Immature natural killer cell (primary cell): ENCODE measurements around the gene GHITM. TPM values are rescaled to one million over a fixed set of nuclear protein-coding genes. Genes with fewer than 3 reads are reported as not detected.

ENCODE experiments used
- DNase-seq, 3 donors: peaks; one replicate each; pipeline ENCODE4 v3.0.0; 2022; ENCODE audit warnings: mixed read lengths in 1 of 3
- H3K27ac Mint-ChIP-seq, 6 donors: one replicate each; pipeline ENCODE4 v1.8.0; 2020; ENCODE audit warnings: mixed read lengths in 6 of 6, mild to moderate bottlenecking in 5 of 6, inconsistent platforms in 4 of 6, moderate library complexity in 3 of 6
- H3K27me3 Mint-ChIP-seq, 3 donors: one replicate each; pipeline ENCODE4 v1.8.0; 2020 to 2021; ENCODE audit warnings: low read depth in 3 of 3, mild to moderate bottlenecking in 3 of 3, mixed read lengths in 3 of 3, moderate library complexity in 3 of 3, inconsistent platforms in 1 of 3
- H3K36me3 Mint-ChIP-seq, 3 donors: one replicate each; pipeline ENCODE4 v1.8.0; 2020; ENCODE audit warnings: mixed read lengths in 3 of 3, inconsistent platforms in 2 of 3, mild to moderate bottlenecking in 2 of 3
- H3K4me1 Mint-ChIP-seq, 2 donors: one replicate each; pipeline ENCODE4 v1.8.0; 2020; ENCODE audit warnings: inconsistent platforms in 2 of 2, mild to moderate bottlenecking in 2 of 2, mixed read lengths in 2 of 2, moderate library complexity in 1 of 2
- H3K4me3 Mint-ChIP-seq, 5 donors: one replicate each; pipeline ENCODE4 v1.8.0; 2020; ENCODE audit warnings: mild to moderate bottlenecking in 5 of 5, mixed read lengths in 5 of 5, inconsistent platforms in 3 of 5, moderate library complexity in 3 of 5
- H3K9me3 Mint-ChIP-seq, 6 donors: one replicate each; pipeline ENCODE4 v1.8.0; 2020; ENCODE audit warnings: mild to moderate bottlenecking in 6 of 6, mixed read lengths in 6 of 6, inconsistent platforms in 4 of 6, moderate library complexity in 3 of 6
- polyA plus RNA-seq, 3 donors: library from polyadenylated mRNA; unstranded; fragments of 300-500 nt; fragmentation: Illumina TruSeq; gene quantifications; one replicate each; pipeline ENCODE4 v1.2.3, GENCODE V29; 2021

Gene GHITM
- polyA plus RNA-seq, 3 donors from 2014 or later, result 299 to 699 (median 342) TPM

GRCh38 chr10:84191106-84191505 is 51.8 kb downstream of the GHITM start:
- Mint-ChIP-seq H3K27me3 (peaks cover 2 to 17% (median 2%) of the 10 kb centered on the region in 3 donors), H3K36me3 (no peaks in the 10 kb centered on the region), H3K4me1 (peaks cover 28 to 39% of the 10 kb centered on the region in 2 donors), H3K4me3 (peak overlapping the region in 2 of 5 donors; percentile 0 to 16), H3K9me3 (no peaks in the 10 kb centered on the region), H3K27ac (peak overlapping the region in 3 of 6 donors; percentile 2 to 13 (median 5))
- peak in 1 of 3 donors; percentile 13 for DNase-seq

- Mint-ChIP-seq H3K4me3 (peak overlapping the region; percentile 36 to 77 (median 48)), H3K27me3 (peaks cover 2 to 19% (median 2%) of the 10 kb centered on the region in 3 donors), H3K4me1 (peaks cover 28 to 44% of the 10 kb centered on the region in 2 donors), H3K36me3 (peaks cover 0 to 3% (median 2%) of the 10 kb centered on the region in 3 donors), H3K27ac (peak overlapping the region in 1 of 6 donors; percentile 10), H3K9me3 (no peaks in the 10 kb centered on the region)
- no peak for DNase-seq
Measured at GRCh38 chr10:84193327-84193726, 54.0 kb downstream of the GHITM start.

- no peak for DNase-seq
- Mint-ChIP-seq H3K27ac (peak overlapping the region in 2 of 6 donors; percentile 62 to 70), H3K4me3 (peak overlapping the region; percentile 77 to 80 (median 77)), H3K9me3 (no peaks in the 10 kb centered on the region), H3K36me3 (peaks cover 0 to 7% (median 6%) of the 10 kb centered on the region in 3 donors), H3K27me3 (peaks cover 2 to 17% (median 2%) of the 10 kb centered on the region in 3 donors), H3K4me1 (peaks cover 28 to 44% of the 10 kb centered on the region in 2 donors)
Measured at GRCh38 chr10:84193846-84194423, 54.6 kb downstream of the GHITM start.

GRCh38 chr10:84194424-84195043 is 55.2 kb downstream of the GHITM start, which contains the start of gene CDHR1:
Gene CDHR1 (plus strand): TSS chr10:84194537. CDS start chr10:84194761, 224 bp downstream.
- no peaks in the 10 kb centered on the region for H3K9me3 Mint-ChIP-seq
- H3K4me3 Mint-ChIP-seq, result peak within 1 kb of the TSS; percentile 77 to 80 (median 77)
- peak; percentile 66 to 72 (median 69) for DNase-seq
- peaks cover 2 to 17% (median 2%) of the 10 kb centered on the region in 3 donors for H3K27me3 Mint-ChIP-seq
- peak within 1 kb of the TSS in 2 of 6 donors; percentile 62 to 70 for H3K27ac Mint-ChIP-seq
- H3K4me1 Mint-ChIP-seq, result peaks cover 28 to 44% of the 10 kb centered on the region in 2 donors
- peaks cover 0 to 9% (median 6%) of the 10 kb centered on the region in 3 donors for H3K36me3 Mint-ChIP-seq

GRCh38 chr10:84195044-84195830 is 55.9 kb downstream of the GHITM start:
- peaks cover 2 to 17% (median 2%) of the 10 kb centered on the region in 3 donors for H3K27me3 Mint-ChIP-seq
- H3K27ac Mint-ChIP-seq, result no peak overlapping the region
- no peak for DNase-seq
- H3K9me3 Mint-ChIP-seq, result no peaks in the 10 kb centered on the region
- peak overlapping the region; percentile 77 to 80 (median 77) for H3K4me3 Mint-ChIP-seq
- peaks cover 28 to 42% of the 10 kb centered on the region in 2 donors for H3K4me1 Mint-ChIP-seq
- H3K36me3 Mint-ChIP-seq, result peaks cover 0 to 11% (median 6%) of the 10 kb centered on the region in 3 donors

- H3K4me1 Mint-ChIP-seq, result peaks cover 20 to 34% of the 10 kb centered on the region in 2 donors
- peak overlapping the region in 3 of 5 donors; percentile 77 to 79 (median 77) for H3K4me3 Mint-ChIP-seq
- no peak for DNase-seq
- H3K27me3 Mint-ChIP-seq, result peaks cover 2 to 14% (median 2%) of the 10 kb centered on the region in 3 donors
- peak overlapping the region in 1 of 6 donors; percentile 36 for H3K27ac Mint-ChIP-seq
- no peaks in the 10 kb centered on the region for H3K9me3 Mint-ChIP-seq
- peaks cover 0 to 13% (median 6%) of the 10 kb centered on the region in 3 donors for H3K36me3 Mint-ChIP-seq
Measured at GRCh38 chr10:84196083-84196482, 56.8 kb downstream of the GHITM start.

GRCh38 chr10:84196941-84197340 is 57.6 kb downstream of the GHITM start:
- H3K9me3 Mint-ChIP-seq, result no peaks in the 10 kb centered on the region
- no peak for DNase-seq
- peaks cover 0 to 13% (median 6%) of the 10 kb centered on the region in 3 donors for H3K36me3 Mint-ChIP-seq
- peaks cover 2 to 14% (median 2%) of the 10 kb centered on the region in 3 donors for H3K27me3 Mint-ChIP-seq
- H3K4me3 Mint-ChIP-seq, result no peak overlapping the region
- no peak overlapping the region for H3K27ac Mint-ChIP-seq
- peaks cover 14 to 28% of the 10 kb centered on the region in 2 donors for H3K4me1 Mint-ChIP-seq

- no peak overlapping the region for H3K27ac Mint-ChIP-seq
- H3K27me3 Mint-ChIP-seq, result peaks cover 0 to 14% (median 2%) of the 10 kb centered on the region in 3 donors
- no peaks in the 10 kb centered on the region for H3K9me3 Mint-ChIP-seq
- peaks cover 14 to 28% of the 10 kb centered on the region in 2 donors for H3K4me1 Mint-ChIP-seq
- peaks cover 0 to 13% (median 6%) of the 10 kb centered on the region in 3 donors for H3K36me3 Mint-ChIP-seq
- no peak overlapping the region for H3K4me3 Mint-ChIP-seq
- no peak for DNase-seq
Measured at GRCh38 chr10:84197643-84198042, 58.3 kb downstream of the GHITM start.

GRCh38 chr10:84198206-84198915 is 59.1 kb downstream of the GHITM start:
- no peak for DNase-seq
- Mint-ChIP-seq H3K9me3 (no peaks in the 10 kb centered on the region), H3K27me3 (peaks cover 0 to 8% (median 2%) of the 10 kb centered on the region in 3 donors), H3K27ac (peak overlapping the region in 1 of 6 donors; percentile 8), H3K4me3 (no peak overlapping the region), H3K4me1 (peaks cover 12 to 28% of the 10 kb centered on the region in 2 donors), H3K36me3 (peaks cover 0 to 13% (median 6%) of the 10 kb centered on the region in 3 donors)

- Mint-ChIP-seq H3K27me3 (peaks cover 2 to 9% (median 2%) of the 10 kb centered on the region in 3 donors), H3K36me3 (peaks cover 0 to 13% (median 6%) of the 10 kb centered on the region in 3 donors), H3K27ac (no peak overlapping the region), H3K9me3 (no peaks in the 10 kb centered on the region), H3K4me3 (no peak overlapping the region), H3K4me1 (peaks cover 3 to 9% of the 10 kb centered on the region in 2 donors)
- no peak for DNase-seq
Measured at GRCh38 chr10:84200537-84201243, 61.4 kb downstream of the GHITM start.

- Mint-ChIP-seq H3K4me1 (peaks cover 0 to 4% of the 10 kb centered on the region in 2 donors), H3K4me3 (no peak overlapping the region), H3K27ac (no peak overlapping the region), H3K27me3 (peaks cover 0 to 7% (median 2%) of the 10 kb centered on the region in 3 donors), H3K36me3 (peaks cover 0 to 13% (median 6%) of the 10 kb centered on the region in 3 donors), H3K9me3 (no peaks in the 10 kb centered on the region)
- DNase-seq, result no peak
Measured at GRCh38 chr10:84201244-84201606, 61.9 kb downstream of the GHITM start.

GRCh38 chr10:84201682-84202081 is 62.4 kb downstream of the GHITM start:
- Mint-ChIP-seq H3K9me3 (no peaks in the 10 kb centered on the region), H3K27me3 (peaks cover 0 to 5% (median 3%) of the 10 kb centered on the region in 3 donors), H3K4me1 (no peaks in the 10 kb centered on the region), H3K36me3 (peaks cover 0 to 13% (median 6%) of the 10 kb centered on the region in 3 donors), H3K27ac (no peak overlapping the region), H3K4me3 (no peak overlapping the region)
- no peak for DNase-seq
